ENCODE results near the gene ADAMTS6. TPM values are rescaled to one million over a fixed set of nuclear protein-coding genes. Genes with fewer than 3 reads are reported as not detected.

ADAMTS6 gene
- total RNA-seq, 1 donor: 150 TPM

DNA sequence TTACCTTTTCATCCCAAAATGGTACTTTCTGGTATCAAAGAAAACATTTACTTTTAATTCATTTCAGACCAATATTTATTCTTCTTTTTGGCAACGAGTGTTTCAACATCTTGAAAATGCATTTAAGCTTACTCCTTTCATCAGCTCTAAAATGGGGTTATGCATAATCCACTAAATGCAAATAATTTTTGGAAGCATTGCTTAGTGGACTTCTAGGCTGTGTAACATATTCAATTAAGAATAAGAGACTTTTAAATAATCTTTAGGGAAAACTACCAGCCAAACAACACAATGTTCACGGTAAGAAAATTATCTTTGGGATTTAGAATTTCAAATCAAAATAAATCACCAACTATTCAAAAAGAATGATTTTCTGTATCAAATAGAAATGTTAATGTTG, 118.2 kb downstream of the ADAMTS6 start:
- TF ChIP-seq, protein P1, sequence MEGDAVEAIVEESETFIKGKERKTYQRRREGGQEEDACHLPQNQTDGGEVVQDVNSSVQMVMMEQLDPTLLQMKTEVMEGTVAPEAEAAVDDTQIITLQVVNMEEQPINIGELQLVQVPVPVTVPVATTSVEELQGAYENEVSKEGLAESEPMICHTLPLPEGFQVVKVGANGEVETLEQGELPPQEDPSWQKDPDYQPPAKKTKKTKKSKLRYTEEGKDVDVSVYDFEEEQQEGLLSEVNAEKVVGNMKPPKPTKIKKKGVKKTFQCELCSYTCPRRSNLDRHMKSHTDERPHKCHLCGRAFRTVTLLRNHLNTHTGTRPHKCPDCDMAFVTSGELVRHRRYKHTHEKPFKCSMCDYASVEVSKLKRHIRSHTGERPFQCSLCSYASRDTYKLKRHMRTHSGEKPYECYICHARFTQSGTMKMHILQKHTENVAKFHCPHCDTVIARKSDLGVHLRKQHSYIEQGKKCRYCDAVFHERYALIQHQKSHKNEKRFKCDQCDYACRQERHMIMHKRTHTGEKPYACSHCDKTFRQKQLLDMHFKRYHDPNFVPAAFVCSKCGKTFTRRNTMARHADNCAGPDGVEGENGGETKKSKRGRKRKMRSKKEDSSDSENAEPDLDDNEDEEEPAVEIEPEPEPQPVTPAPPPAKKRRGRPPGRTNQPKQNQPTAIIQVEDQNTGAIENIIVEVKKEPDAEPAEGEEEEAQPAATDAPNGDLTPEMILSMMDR (IDR thresholded peaks at IDR 0.05; ENCODE audit: extremely low read depth, low read depth, low read length): no peak
- H3K4me3 ChIP-seq (ENCODE audit: insufficient read depth, low read length): no peak overlapping the region
- no peaks in the 10 kb centered on the region for H3K27me3 ChIP-seq (ENCODE audit: insufficient read depth, low read length)
- peaks cover 59% of the 10 kb centered on the region for H3K79me2 ChIP-seq (ENCODE audit: insufficient read depth, low read length)
- no peaks in the 10 kb centered on the region for H3K36me3 ChIP-seq (ENCODE audit: insufficient read depth, low read length)
- H3K4me2 ChIP-seq (ENCODE audit: insufficient read depth, low read length): no peak overlapping the region
- peak overlapping the region; percentile 14 for H3K27ac ChIP-seq (ENCODE audit: low read depth, low read length)
- H4K20me1 ChIP-seq (ENCODE audit: insufficient read depth, low read length): no peaks in the 10 kb centered on the region
- H3K4me1 ChIP-seq (ENCODE audit: insufficient read depth, low read length): peaks cover 22% of the 10 kb centered on the region
- H2AFZ ChIP-seq (ENCODE audit: low read length): no peak overlapping the region
- DNase-seq (ENCODE audit: insufficient read length, low spot score, missing footprints): no peak
- H3K9me3 ChIP-seq (ENCODE audit: low read depth, low read length): no peaks in the 10 kb centered on the region

DNA sequence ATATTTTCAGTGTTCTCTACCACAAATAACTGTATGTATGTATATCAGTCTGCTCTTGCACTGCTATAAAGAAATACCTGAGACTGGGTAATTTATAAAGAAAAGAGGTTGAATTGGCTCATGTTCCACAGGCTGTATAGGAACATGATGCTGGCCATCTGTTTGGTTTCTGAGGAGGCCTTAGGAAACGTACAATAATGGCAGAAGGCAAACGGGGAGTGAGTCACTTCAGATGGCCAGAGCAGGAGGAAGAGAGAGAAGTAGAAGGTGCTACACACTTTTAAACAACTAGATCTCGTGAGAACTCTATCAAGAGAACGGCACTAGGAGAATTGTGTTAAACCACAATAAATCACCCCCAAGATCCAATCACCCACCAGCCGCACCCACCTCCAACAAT, 121.7 kb downstream of the ADAMTS6 start:
- H3K79me2 ChIP-seq (ENCODE audit: insufficient read depth, low read length): peaks cover 75% of the 10 kb centered on the region
- TF ChIP-seq, protein P1 (IDR thresholded peaks at IDR 0.05; ENCODE audit: extremely low read depth, low read depth, low read length): no peak
- H3K36me3 ChIP-seq (ENCODE audit: insufficient read depth, low read length): no peaks in the 10 kb centered on the region
- H3K4me3 ChIP-seq (ENCODE audit: insufficient read depth, low read length): no peak overlapping the region
- no peak overlapping the region for H3K27ac ChIP-seq (ENCODE audit: low read depth, low read length)
- H2AFZ ChIP-seq (ENCODE audit: low read length): no peak overlapping the region
- no peaks in the 10 kb centered on the region for H3K9me3 ChIP-seq (ENCODE audit: low read depth, low read length)
- H3K4me2 ChIP-seq (ENCODE audit: insufficient read depth, low read length): no peak overlapping the region
- H4K20me1 ChIP-seq (ENCODE audit: insufficient read depth, low read length): no peaks in the 10 kb centered on the region
- no peak for DNase-seq (ENCODE audit: insufficient read length, low spot score, missing footprints)
- no peaks in the 10 kb centered on the region for H3K27me3 ChIP-seq (ENCODE audit: insufficient read depth, low read length)
- peaks cover 11% of the 10 kb centered on the region for H3K4me1 ChIP-seq (ENCODE audit: insufficient read depth, low read length)

DNA sequence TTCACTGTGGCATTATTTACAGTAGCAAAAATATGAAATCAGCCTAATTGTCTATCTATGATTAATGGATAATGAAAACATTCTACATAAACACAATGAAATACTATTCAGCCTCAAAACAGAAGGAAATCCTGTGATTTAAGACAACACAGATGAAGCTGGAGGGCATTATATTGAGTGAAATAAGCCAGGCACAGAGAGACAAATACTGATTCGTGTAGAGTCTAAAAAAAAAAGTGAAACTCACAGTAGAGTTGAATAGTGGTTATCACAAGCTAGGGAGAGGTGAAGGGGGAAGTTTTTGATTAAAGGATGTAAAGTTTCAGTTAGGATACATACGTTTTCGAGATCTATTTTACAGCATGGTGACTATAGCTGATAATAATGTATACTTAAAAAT, 122.2 kb downstream of the ADAMTS6 start:
- no peak overlapping the region for H3K4me3 ChIP-seq (ENCODE audit: insufficient read depth, low read length)
- TF ChIP-seq, protein P1 (IDR thresholded peaks at IDR 0.05; ENCODE audit: extremely low read depth, low read depth, low read length): no peak
- H3K4me2 ChIP-seq (ENCODE audit: insufficient read depth, low read length): no peak overlapping the region
- no peak overlapping the region for H3K27ac ChIP-seq (ENCODE audit: low read depth, low read length)
- no peaks in the 10 kb centered on the region for H3K36me3 ChIP-seq (ENCODE audit: insufficient read depth, low read length)
- H3K9me3 ChIP-seq (ENCODE audit: low read depth, low read length): no peaks in the 10 kb centered on the region
- peaks cover 11% of the 10 kb centered on the region for H3K4me1 ChIP-seq (ENCODE audit: insufficient read depth, low read length)
- H3K79me2 ChIP-seq (ENCODE audit: insufficient read depth, low read length): peaks cover 73% of the 10 kb centered on the region
- no peak overlapping the region for H2AFZ ChIP-seq (ENCODE audit: low read length)
- no peaks in the 10 kb centered on the region for H4K20me1 ChIP-seq (ENCODE audit: insufficient read depth, low read length)
- no peak for DNase-seq (ENCODE audit: insufficient read length, low spot score, missing footprints)
- H3K27me3 ChIP-seq (ENCODE audit: insufficient read depth, low read length): no peaks in the 10 kb centered on the region

DNA sequence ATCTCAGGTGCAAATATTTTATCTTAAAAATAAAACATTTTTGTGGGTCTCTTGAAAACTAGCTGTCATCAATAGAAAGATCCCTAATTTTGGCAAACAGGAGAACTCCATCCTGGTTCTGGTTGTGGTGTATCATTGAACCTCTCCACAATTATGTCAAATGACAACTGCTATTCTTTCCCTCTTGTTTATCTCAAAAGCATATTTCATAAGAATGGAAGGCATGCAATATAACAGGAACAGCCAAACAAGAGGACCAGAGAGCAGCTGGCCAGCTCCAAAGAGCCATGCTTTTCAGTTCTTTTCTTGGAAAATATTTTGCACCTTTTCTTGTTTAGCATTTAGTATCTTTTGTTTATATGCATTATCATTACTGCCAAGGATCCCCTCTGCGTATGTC, 125.4 kb downstream of the ADAMTS6 start:
- peaks cover 4% of the 10 kb centered on the region for H3K4me1 ChIP-seq (ENCODE audit: insufficient read depth, low read length)
- TF ChIP-seq, protein P1 (IDR thresholded peaks at IDR 0.05; ENCODE audit: extremely low read depth, low read depth, low read length): no peak
- DNase-seq (ENCODE audit: insufficient read length, low spot score, missing footprints): no peak

More for the DNA sequence above, 125.4 kb downstream of the ADAMTS6 start:
- Histone ChIP-seq H3K9me3 (ENCODE audit: low read depth, low read length) (no peaks in the 10 kb centered on the region), H4K20me1 (ENCODE audit: insufficient read depth, low read length) (no peaks in the 10 kb centered on the region), H2AFZ (ENCODE audit: low read length) (no peak overlapping the region), H3K27me3 (ENCODE audit: insufficient read depth, low read length) (no peaks in the 10 kb centered on the region), H3K27ac (ENCODE audit: low read depth, low read length) (no peak overlapping the region), H3K4me3 (ENCODE audit: insufficient read depth, low read length) (no peak overlapping the region), H3K4me2 (ENCODE audit: insufficient read depth, low read length) (no peak overlapping the region), H3K79me2 (ENCODE audit: insufficient read depth, low read length) (peaks cover 70% of the 10 kb centered on the region), H3K36me3 (ENCODE audit: insufficient read depth, low read length) (no peaks in the 10 kb centered on the region)
